CD4-positive, alpha-beta T cell treated with Interleukin-2 at 100 ng/mL for 4 hours (primary cell): ENCODE results near the gene CACUL1.
"Not testable (repeated sequence)": the region's sequence is repeated elsewhere in the genome, so short reads cannot be mapped to it uniquely, and the experiment has no call there.

Experiments used
- DNase-seq: peaks from one replicate; pipeline ENCODE4 v3.0.0-alpha.2; 2020; ENCODE audit warnings: low spot score

The CACUL1 gene

GRCh38 chr10:118768041-118768919 is 13.5 kb upstream of the CACUL1 start:
- no peak for DNase-seq

DNA sequence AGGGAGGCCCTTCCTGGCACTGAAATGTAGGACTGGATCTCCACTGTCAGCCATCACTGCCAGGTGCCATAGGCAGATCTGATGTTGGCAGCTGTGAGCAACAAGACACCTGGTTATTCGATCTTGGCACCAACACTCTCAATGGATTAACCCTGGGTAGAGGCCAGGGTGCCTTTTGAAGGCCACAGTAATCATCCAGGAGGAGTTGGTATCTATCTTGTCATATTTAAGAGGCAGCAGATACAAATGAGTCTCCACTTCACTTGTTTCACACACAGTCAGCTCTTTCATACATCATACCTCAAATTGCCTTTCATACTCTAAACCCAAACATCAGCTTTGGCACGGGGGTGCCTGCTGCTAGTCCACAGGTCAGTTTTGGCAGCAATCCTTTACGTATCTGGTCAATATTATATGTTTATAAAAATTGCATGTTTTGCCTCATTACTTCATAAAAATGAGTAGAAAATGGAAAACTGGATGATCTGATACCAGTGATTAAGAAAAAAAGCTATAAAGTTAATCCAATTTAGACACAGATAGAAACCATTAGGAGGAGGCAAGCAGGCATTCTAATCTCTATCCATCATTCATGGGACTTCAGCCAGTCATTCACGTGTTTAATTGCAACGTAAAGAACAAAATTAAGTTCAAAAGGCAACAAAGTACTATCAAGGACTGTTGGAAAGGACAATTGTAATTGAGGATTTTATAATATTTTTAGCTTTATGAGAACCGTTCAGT is 12.7 kb upstream of the CACUL1 start:
- DNase-seq = no peak

DNA sequence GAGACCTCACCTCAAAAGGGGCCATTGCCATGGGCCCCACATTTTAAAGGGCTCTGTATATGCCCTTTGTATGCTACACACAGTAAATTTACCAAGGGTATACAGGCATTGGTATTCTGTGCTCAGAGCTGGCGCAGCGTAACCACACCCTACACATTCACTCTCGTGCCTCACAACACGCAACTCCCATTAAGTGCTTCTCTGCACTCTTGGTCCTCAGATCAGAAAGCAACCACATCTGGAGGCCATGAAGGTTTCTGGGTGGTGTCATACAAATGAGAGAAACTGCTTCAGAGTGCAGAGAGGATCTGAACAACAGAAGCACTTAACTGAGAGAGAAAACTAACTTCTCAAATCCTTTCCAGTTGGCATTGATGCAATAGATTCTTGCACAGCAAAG is 9.4 kb upstream of the CACUL1 start:
- no peak for DNase-seq

GRCh38 chr10:118763202-118763988 is 8.6 kb upstream of the CACUL1 start:
- DNase-seq = no peak

GRCh38 chr10:118760265-118760664 is 5.5 kb upstream of the CACUL1 start:
- DNase-seq = no peak

DNA sequence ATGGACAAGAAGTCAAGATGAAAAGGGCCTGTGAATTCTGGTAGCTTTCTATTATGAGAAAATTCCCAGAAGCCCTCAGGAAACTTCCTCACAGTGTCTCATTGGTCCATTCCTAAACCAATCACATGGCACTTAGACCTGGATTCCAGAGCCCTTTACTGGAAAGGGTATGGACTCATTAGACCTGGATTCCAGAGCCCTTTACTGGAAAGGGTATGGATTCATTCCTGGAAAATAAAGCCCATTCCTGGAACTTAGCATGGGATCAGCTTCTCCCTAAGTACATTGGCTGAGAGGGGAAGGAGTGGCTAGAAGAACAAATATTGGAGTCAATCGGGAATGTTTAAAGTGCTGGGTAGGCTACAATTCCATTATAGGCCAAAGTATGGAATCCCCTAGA is 3.7 kb upstream of the CACUL1 start:
- no peak for DNase-seq

DNA sequence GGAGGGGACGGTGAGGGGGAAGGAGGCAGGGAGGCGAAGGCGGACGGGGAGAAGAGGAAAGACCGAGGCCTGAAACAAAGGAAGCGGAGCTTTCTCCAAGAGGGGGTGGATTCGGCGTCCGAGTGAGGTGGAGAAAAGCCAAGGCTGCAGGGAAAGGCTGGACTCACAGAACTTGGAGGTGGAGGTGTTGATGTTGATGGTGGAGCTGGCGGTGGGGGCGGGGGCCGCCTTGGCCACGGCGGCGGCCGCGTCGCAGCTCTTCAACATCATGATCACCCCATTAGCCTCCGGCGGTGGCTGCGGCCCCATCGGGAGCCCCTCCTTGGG is 578 bp downstream of the CACUL1 start:
- no peak for DNase-seq

- no peak for DNase-seq
Observed at GRCh38 chr10:118753331-118754228, 1.2 kb downstream of the CACUL1 start.

- DNase-seq = no peak
Observed at GRCh38 chr10:118752409-118752808, 2.4 kb downstream of the CACUL1 start.

DNA sequence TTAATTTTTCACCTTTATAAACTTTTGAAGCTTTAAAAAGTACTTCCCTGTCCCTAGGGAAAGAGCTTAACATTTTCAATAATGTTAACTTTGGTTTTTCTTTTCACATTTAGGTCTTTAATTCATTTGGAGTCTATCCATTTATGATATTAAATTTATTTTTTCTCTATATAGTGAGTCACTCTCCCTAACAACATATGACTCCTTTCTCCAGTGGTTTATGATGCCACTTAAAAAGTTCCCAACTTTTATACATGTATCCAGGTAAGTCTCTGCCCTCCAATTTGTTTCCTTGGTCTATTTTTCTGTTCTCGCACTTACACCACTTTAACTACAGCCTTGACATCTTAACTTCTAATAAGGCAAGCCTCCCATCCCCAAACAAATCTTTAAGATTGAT is 3.5 kb downstream of the CACUL1 start:
- DNase-seq = no peak

- no peak for DNase-seq
Observed at GRCh38 chr10:118748041-118748440, 6.7 kb downstream of the CACUL1 start.

- no peak for DNase-seq
Observed at GRCh38 chr10:118746246-118746645, 8.5 kb downstream of the CACUL1 start.

DNA sequence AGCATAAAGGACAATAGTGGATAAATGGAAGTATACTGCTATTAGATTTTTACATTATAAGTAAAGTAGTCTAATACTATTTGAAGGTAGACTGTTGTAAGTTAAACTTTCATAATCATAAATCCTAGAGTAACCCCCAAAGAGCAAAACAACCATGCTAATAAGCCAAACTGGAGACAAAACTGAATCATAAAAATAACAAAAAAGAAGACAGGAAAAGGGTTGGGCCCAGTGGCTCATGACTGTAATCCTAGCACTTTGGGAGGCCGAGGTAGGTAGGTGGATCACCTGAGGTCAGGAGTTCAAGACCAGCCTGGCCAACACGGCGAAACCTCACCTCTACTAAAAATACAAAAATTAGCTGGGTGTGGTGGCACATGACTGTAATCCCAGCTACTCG is 9.7 kb downstream of the CACUL1 start:
- DNase-seq = no peak

GRCh38 chr10:118744346-118744918 is 10.3 kb downstream of the CACUL1 start:
- DNase-seq = not testable (repeated sequence)

GRCh38 chr10:118742782-118743181 is 12.0 kb downstream of the CACUL1 start:
- DNase-seq = no peak

DNA sequence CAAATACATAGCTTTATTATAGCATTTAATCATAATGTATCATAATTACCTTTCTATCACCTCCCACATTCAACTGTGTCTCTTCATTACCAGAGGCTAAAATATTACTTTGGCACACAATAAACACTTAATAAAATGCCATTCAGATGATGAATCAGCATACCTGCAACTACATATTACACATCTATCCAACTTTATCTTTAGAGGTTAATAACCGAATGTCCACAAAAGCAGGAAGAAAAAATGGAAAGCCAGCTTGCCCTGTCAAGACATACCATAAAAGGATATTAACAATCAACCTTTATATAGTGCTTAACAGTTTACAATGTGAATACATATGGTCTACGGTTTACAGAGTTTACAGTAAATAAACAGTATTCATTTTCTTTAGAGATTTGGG is 12.7 kb downstream of the CACUL1 start:
- no peak for DNase-seq

GRCh38 chr10:118738406-118738805 is 16.4 kb downstream of the CACUL1 start:
- no peak for DNase-seq

GRCh38 chr10:118737603-118738302 is 17.0 kb downstream of the CACUL1 start:
- no peak for DNase-seq

DNA sequence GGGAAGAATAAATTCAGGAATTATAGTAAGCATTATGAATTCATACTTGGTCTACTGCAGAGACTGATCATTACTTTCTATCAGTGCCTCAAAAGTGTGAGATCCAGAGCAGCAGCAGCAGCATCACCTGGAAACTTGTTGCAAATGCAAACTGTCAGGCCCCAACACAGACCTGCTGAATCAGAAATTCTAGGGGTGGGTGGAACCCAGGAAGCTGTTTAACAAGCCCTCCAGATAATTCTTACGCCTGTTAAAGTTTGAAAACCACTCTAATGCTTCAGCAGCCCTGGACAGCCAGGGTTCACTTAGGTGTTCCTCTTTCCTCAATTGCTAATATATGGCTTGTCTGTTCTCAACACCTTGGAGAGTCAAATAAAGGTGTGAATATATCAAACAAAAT is 19.5 kb downstream of the CACUL1 start:
- DNase-seq = no peak

- DNase-seq = no peak
Observed at GRCh38 chr10:118734475-118734874, 20.3 kb downstream of the CACUL1 start.
